H9 (cell line): ENCODE results near the gene FGB. TPM values are rescaled to one million over a fixed set of nuclear protein-coding genes. Genes with fewer than 3 reads are reported as not detected.

Experiments
- DNase-seq: peaks from one replicate; pipeline ENCODE4 v3.0.0-alpha.2; 2017
- H2AFZ ChIP-seq: one replicate; pipeline ENCODE4 v1.6.1; 2013; ENCODE audit warnings: mild to moderate bottlenecking, low read length, control low read depth, moderate library complexity
- H2AK5ac ChIP-seq: 2 replicates; pipeline ENCODE4 v1.6.1; 2013; ENCODE audit warnings: low read length, control low read depth, mixed read lengths; ENCODE audit not compliant: insufficient read length
- H2BK120ac ChIP-seq: one replicate; pipeline ENCODE4 v1.6.1; 2013; ENCODE audit warnings: low read depth, mild to moderate bottlenecking, low read length, control low read depth, inconsistent platforms; ENCODE audit not compliant: poor library complexity, severe bottlenecking
- H2BK12ac ChIP-seq: 2 replicates; pipeline ENCODE4 v1.6.1; 2013; ENCODE audit warnings: low read length, control low read depth, mixed read lengths, low read depth; ENCODE audit not compliant: insufficient read length
- H2BK15ac ChIP-seq: 2 replicates; pipeline ENCODE4 v1.6.1; 2013; ENCODE audit warnings: low read depth, low read length, control low read depth
- H2BK20ac ChIP-seq: one replicate; pipeline ENCODE4 v1.6.1; 2013; ENCODE audit warnings: low read depth, mild to moderate bottlenecking, low read length, control low read depth, inconsistent platforms; ENCODE audit not compliant: poor library complexity, severe bottlenecking
- H2BK5ac ChIP-seq: 2 replicates; pipeline ENCODE4 v1.6.1; 2013; ENCODE audit warnings: low read length, control low read depth, mixed read lengths; ENCODE audit not compliant: insufficient read length
- H3K14ac ChIP-seq: 2 replicates; pipeline ENCODE4 v1.6.1; 2013; ENCODE audit warnings: low read length, control low read depth; ENCODE audit not compliant: insufficient read depth
- H3K18ac ChIP-seq: 2 replicates; pipeline ENCODE4 v1.6.1; 2013; ENCODE audit warnings: low read depth, mild to moderate bottlenecking, mixed read lengths, low read length, control low read depth; ENCODE audit not compliant: insufficient read length
- H3K23ac ChIP-seq: 2 replicates; pipeline ENCODE4 v1.6.1; 2013; ENCODE audit warnings: low read length, control low read depth, mixed read lengths, low read depth; ENCODE audit not compliant: insufficient read length
- H3K23me2 ChIP-seq: 2 replicates; pipeline ENCODE4 v1.6.1; 2013; ENCODE audit warnings: low read depth, mild to moderate bottlenecking, mixed read lengths, low read length, control low read depth; ENCODE audit not compliant: insufficient read length, poor library complexity, severe bottlenecking
- H3K27ac ChIP-seq: 2 replicates; pipeline ENCODE4 v1.5.1; 2013; ENCODE audit warnings: low read length, control low read depth, mixed read lengths, low read depth; ENCODE audit not compliant: insufficient read length
- H3K27me3 ChIP-seq: 2 replicates; pipeline ENCODE4 v1.6.1; 2013; ENCODE audit warnings: low read length, control low read depth, inconsistent platforms; ENCODE audit not compliant: insufficient read depth
- H3K4ac ChIP-seq: 2 replicates; pipeline ENCODE4 v1.6.1; 2013; ENCODE audit warnings: low read depth, mild to moderate bottlenecking, control low read depth, inconsistent platforms, low read length, moderate library complexity
- H3K4me1 ChIP-seq: 2 replicates; pipeline ENCODE4 v1.6.1; 2013; ENCODE audit warnings: low read length, control low read depth, inconsistent platforms; ENCODE audit not compliant: insufficient read depth
- H3K4me2 ChIP-seq: 2 replicates; pipeline ENCODE4 v1.6.1; 2013; ENCODE audit warnings: low read length, control low read depth, mixed read lengths; ENCODE audit not compliant: insufficient read length, insufficient read depth
- H3K56ac ChIP-seq: 2 replicates; pipeline ENCODE4 v1.6.1; 2013; ENCODE audit warnings: low read depth, mild to moderate bottlenecking, mixed read lengths, low read length, control low read depth; ENCODE audit not compliant: insufficient read length
- H3K79me1 ChIP-seq: 2 replicates; pipeline ENCODE4 v1.6.1; 2013; ENCODE audit warnings: low read depth, mild to moderate bottlenecking, moderate library complexity, low read length, control low read depth, inconsistent platforms; ENCODE audit not compliant: insufficient read depth, poor library complexity, severe bottlenecking
- H3K79me2 ChIP-seq: 2 replicates; pipeline ENCODE4 v1.6.1; 2013; ENCODE audit warnings: low read length, control low read depth, inconsistent platforms; ENCODE audit not compliant: insufficient read depth
- H3K9ac ChIP-seq: 2 replicates; pipeline ENCODE4 v1.6.1; 2013; ENCODE audit warnings: low read length, control low read depth, mixed read lengths; ENCODE audit not compliant: insufficient read length; ENCODE audit errors: extremely low read depth
- H3K9me3 ChIP-seq: one replicate; pipeline ENCODE4 v1.6.1; 2013; ENCODE audit warnings: low read depth, low read length, inconsistent platforms; ENCODE audit not compliant: control insufficient read depth
- H3T11ph ChIP-seq: one replicate; pipeline ENCODE4 v1.6.1; 2013; ENCODE audit warnings: mild to moderate bottlenecking, low read length, control low read depth, inconsistent platforms
- H4K20me1 ChIP-seq: one replicate; pipeline ENCODE4 v1.6.1; 2013; ENCODE audit not compliant: control insufficient read depth, insufficient read length, insufficient read depth
- H4K5ac ChIP-seq: 2 replicates; pipeline ENCODE4 v1.6.1; 2013; ENCODE audit warnings: low read depth, mild to moderate bottlenecking, mixed read lengths, low read length, control low read depth; ENCODE audit not compliant: insufficient read length
- H4K8ac ChIP-seq: replicated peaks from 2 replicates; pipeline ENCODE4 v1.6.1; 2013; ENCODE audit warnings: low read length, control low read depth, mixed read lengths, low read depth; ENCODE audit not compliant: insufficient read length
- H4K91ac ChIP-seq: 2 replicates; pipeline ENCODE4 v1.6.1; 2013; ENCODE audit warnings: low read depth, mild to moderate bottlenecking, moderate library complexity, mixed read lengths, low read length, control low read depth; ENCODE audit not compliant: insufficient read length
- H3K27ac Mint-ChIP-seq, 3 experiments: 2 replicates in 2 of 3; 3 replicates in 1 of 3; pipeline ENCODE4 v1.8.0; 2020 to 2021; ENCODE audit warnings: mixed read lengths in 3 of 3, mild to moderate bottlenecking in 1 of 3, moderate library complexity in 1 of 3
- H3K27me3 Mint-ChIP-seq: 2 replicates; pipeline ENCODE4 v1.8.0; 2021; ENCODE audit warnings: low read depth, mild to moderate bottlenecking, moderate library complexity, mixed read lengths
- H3K36me3 Mint-ChIP-seq, 3 experiments: 2 replicates in 2 of 3; 3 replicates in 1 of 3; pipeline ENCODE4 v1.8.0; 2020 to 2021; ENCODE audit warnings: low read depth in 3 of 3, mixed read lengths in 3 of 3; ENCODE audit not compliant: insufficient read depth in 1 of 3
- H3K4me1 Mint-ChIP-seq, 2 experiments: 2 replicates each; pipeline ENCODE4 v1.8.0; 2020; ENCODE audit warnings: mixed read lengths in 2 of 2
- H3K4me3 Mint-ChIP-seq, 2 experiments: 2 replicates in 1 of 2; 3 replicates in 1 of 2; pipeline ENCODE4 v1.8.0; 2020 to 2021; ENCODE audit warnings: mild to moderate bottlenecking in 2 of 2, mixed read lengths in 2 of 2, moderate library complexity in 1 of 2
- H3K9me3 Mint-ChIP-seq, 2 experiments: 2 replicates in 1 of 2; 3 replicates in 1 of 2; pipeline ENCODE4 v1.8.0; 2020; ENCODE audit warnings: mild to moderate bottlenecking in 2 of 2, mixed read lengths in 2 of 2, moderate library complexity in 1 of 2
- CTCF ChIP-seq: fragments of 200-600 bp; sonication (generic); conservative IDR thresholded peaks from 3 replicates; pipeline ENCODE4 v1.8.0; 2021; ENCODE audit warnings: antibody characterized with exemption, mild to moderate bottlenecking
- WGBS: extraction: QIAGEN DNeasy Blood & Tissue Kit; methylation state at CpG from one replicate; pipeline ENCODE4 v1.1.7; 2013; ENCODE audit warnings: missing lambda C conversion rate, low lambda C conversion rate, mixed read lengths; ENCODE audit not compliant: insufficient read length; ENCODE audit errors: extremely low coverage; 5-methylcytosine and 5-hydroxymethylcytosine counted together
- total RNA-seq: library from RNA; stranded (reverse); gene quantifications from 2 replicates; pipeline ENCODE4 v1.2.1, GENCODE V29; 2021

The FGB gene
- total RNA-seq, 1 experiment from 2014 or later: not detected

GRCh38 chr4:154618708-154619315, 56.0 kb downstream of the FGB start:
- H3K9me3 ChIP-seq: no peaks in the 10 kb centered on the region
- H4K91ac ChIP-seq: no peak overlapping the region
- WGBS: no CpG with 5 or more reads among the region's 4 CpGs

More at GRCh38 chr4:154618708-154619315, 56.0 kb downstream of the FGB start:
- Mint-ChIP-seq H3K27ac (no peak overlapping the region), H3K9me3 (no peaks in the 10 kb centered on the region), H3K36me3 (no peaks in the 10 kb centered on the region), H3K4me1 (peaks cover 4 to 9% of the 10 kb centered on the region in 2 experiments), H3K27me3 (no peaks in the 10 kb centered on the region; the same call in 1 of the 2 replicates), H3K4me3 (no peak overlapping the region)
- Histone ChIP-seq H3K4me2 (no peak overlapping the region), H2AFZ (no peak overlapping the region), H3K14ac (no peak overlapping the region), H3K56ac (no peak overlapping the region), H3K18ac (no peak overlapping the region), H3K4ac (no peak overlapping the region), H2BK12ac (no peak overlapping the region), H3K9ac (no peak overlapping the region), H4K5ac (no peak overlapping the region), H3K23ac (no peak overlapping the region), H2BK5ac (no peak overlapping the region), H2AK5ac (no peak overlapping the region), H2BK120ac (no peak overlapping the region), H2BK15ac (no peak overlapping the region), H4K8ac (no peak overlapping the region), H3K27me3 (no peaks in the 10 kb centered on the region), H3K23me2 (no peaks in the 10 kb centered on the region), H4K20me1 (no peaks in the 10 kb centered on the region), H2BK20ac (no peak overlapping the region), H3K79me1 (no peaks in the 10 kb centered on the region), H3K27ac (no peak overlapping the region), H3K4me1 (no peaks in the 10 kb centered on the region; the same call in 1 of the 2 replicates), H3K79me2 (no peaks in the 10 kb centered on the region), H3T11ph (no peak overlapping the region)
- DNase-seq: peak; percentile 66
- peak; percentile 88 for TF ChIP-seq CTCF
